ENCODE measurements around the gene POU5F1.
"Not testable (repeated sequence)": the region's sequence is repeated elsewhere in the genome, so short reads cannot be mapped to it uniquely, and the experiment has no call there.

DNA sequence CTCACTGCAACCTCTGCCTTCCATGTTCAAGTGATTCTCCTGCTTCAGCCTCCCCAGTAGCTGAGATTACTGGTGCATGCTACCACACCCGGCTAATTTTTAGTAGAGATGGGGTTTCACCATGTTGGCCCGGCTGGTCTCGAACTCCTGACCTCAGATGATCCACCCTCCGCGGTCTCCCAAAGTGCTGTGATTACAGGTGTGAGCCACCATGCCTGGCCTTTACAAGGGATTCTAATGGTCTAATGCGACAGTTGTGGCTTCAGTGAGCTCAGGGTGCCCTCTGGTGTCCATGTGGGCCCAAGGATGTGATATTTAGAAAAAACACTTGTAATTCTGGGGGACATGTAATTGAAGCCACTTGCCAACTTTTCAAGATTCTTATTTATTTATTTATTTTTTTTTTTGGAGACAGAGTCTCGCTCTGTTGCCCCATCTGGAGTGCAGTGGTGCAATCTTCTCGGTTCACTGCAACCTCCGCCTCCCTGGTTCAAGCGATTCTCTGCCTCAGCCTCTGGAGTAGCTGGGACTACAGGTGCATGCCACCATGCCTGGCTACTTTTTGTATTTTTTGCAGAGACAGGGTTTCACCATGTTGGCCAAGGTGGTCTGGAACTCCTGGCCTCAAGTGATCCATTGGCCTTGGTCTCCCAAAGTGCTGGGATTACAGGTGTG is 22.1 kb upstream of the POU5F1 start:
- TF ChIP-seq, protein P1, sequence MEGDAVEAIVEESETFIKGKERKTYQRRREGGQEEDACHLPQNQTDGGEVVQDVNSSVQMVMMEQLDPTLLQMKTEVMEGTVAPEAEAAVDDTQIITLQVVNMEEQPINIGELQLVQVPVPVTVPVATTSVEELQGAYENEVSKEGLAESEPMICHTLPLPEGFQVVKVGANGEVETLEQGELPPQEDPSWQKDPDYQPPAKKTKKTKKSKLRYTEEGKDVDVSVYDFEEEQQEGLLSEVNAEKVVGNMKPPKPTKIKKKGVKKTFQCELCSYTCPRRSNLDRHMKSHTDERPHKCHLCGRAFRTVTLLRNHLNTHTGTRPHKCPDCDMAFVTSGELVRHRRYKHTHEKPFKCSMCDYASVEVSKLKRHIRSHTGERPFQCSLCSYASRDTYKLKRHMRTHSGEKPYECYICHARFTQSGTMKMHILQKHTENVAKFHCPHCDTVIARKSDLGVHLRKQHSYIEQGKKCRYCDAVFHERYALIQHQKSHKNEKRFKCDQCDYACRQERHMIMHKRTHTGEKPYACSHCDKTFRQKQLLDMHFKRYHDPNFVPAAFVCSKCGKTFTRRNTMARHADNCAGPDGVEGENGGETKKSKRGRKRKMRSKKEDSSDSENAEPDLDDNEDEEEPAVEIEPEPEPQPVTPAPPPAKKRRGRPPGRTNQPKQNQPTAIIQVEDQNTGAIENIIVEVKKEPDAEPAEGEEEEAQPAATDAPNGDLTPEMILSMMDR (conservative IDR thresholded peaks at IDR 0.05; ENCODE audit: low read depth, low read length): peak; percentile 67
- not testable (repeated sequence) for TF ChIP-seq EZH2 (IDR thresholded peaks at IDR 0.05; ENCODE audit: low read length, unreplicated experiment)
